ENCODE results near the gene DPH7.
"Not testable (repeated sequence)": the region's sequence is repeated elsewhere in the genome, so short reads cannot be mapped to it uniquely, and the experiment has no call there.

The DPH7 gene

GRCh38 chr9:137511126-137511525, 67.6 kb downstream of the DPH7 start:
- not testable (repeated sequence) for H3K27ac Mint-ChIP-seq, DNase-seq, ATAC-seq, H3K4me1 Mint-ChIP-seq, H3K27me3 Mint-ChIP-seq, H3K9me3 Mint-ChIP-seq, H3K4me3 Mint-ChIP-seq

GRCh38 chr9:137509198-137509597, 69.5 kb downstream of the DPH7 start:
- no peak overlapping the region for H3K4me3 Mint-ChIP-seq
- peaks cover 8% of the 10 kb centered on the region for H3K4me1 Mint-ChIP-seq
- no peaks in the 10 kb centered on the region for H3K27me3 Mint-ChIP-seq
- DNase-seq = no peak
- H3K9me3 Mint-ChIP-seq = no peaks in the 10 kb centered on the region
- H3K27ac Mint-ChIP-seq = no peak overlapping the region
- ATAC-seq = no peak

DNA sequence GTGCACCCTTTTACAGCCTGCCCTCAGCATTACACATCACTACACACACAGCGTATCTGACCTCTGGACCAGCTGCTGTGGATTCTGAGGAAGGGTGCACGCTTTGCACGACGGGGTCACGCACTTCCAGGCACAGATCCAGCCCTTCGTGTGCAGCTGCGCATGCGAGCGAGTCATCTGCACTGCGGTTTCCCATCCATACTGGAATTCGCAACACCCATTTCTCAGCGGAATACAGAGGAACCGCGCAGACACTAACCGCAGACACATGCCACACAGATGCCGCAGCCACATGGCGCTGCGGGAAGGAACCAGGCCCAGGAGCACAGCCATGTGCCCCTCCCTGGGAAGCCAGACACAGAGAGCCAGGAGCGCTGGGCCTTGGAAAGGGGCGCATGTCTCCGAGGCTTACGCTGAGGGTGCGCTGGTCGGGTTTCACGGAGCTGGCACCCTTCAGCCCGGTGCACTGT, 72.0 kb downstream of the DPH7 start:
- Mint-ChIP-seq H3K27me3 (no peaks in the 10 kb centered on the region), H3K4me3 (no peak overlapping the region), H3K4me1 (peaks cover 8% of the 10 kb centered on the region), H3K27ac (no peak overlapping the region), H3K9me3 (peaks cover 0 to 10% of the 10 kb centered on the region in 2 donors)
- ATAC-seq (no peak), DNase-seq (no peak)

GRCh38 chr9:137506274-137506673, 72.5 kb downstream of the DPH7 start:
- DNase-seq = no peak
- Mint-ChIP-seq H3K27me3 (no peaks in the 10 kb centered on the region), H3K4me1 (peaks cover 10% of the 10 kb centered on the region), H3K9me3 (peaks cover 0 to 12% of the 10 kb centered on the region in 2 donors), H3K27ac (peak overlapping the region in 1 of 2 donors; percentile 57), H3K4me3 (no peak overlapping the region)
- ATAC-seq = no peak

DNA sequence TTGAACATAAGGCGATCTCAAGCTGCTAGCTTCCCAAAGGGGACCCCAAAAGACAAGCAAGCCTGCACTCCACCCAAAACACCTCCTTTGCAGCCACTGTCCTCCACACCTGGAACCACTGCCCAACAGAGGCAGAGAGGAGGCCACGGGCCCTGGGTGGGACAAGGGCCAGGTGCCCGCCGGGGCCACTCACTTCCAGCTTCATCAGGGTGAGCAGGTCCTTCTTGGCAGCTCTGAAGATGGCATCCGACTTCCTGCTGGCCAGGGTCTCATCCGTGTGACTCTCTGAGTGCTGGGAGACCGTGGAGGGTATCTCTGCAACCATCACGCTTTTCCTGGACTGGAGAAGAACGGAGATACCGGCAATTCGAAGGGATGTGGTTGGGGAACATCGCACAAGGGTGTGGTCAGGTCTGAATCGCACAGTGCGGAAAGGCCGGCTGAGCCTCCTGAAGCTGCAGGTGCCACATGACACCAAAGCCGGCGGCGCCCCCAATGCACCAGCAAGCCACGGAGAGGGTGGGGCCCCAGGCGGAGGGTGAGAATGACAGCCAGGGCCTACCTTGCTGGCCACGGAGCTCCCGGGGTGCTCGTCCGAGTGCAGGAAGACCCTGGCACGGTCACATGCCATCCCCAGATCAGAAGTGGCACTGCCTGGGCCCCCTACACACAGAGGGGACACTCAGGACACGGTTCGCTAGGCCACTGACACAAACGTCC, 73.1 kb downstream of the DPH7 start:
- ATAC-seq = no peak
- H3K4me1 Mint-ChIP-seq = peaks cover 10% of the 10 kb centered on the region
- peaks cover 0 to 12% of the 10 kb centered on the region in 2 donors for H3K9me3 Mint-ChIP-seq
- no peak overlapping the region for H3K27ac Mint-ChIP-seq
- DNase-seq = no peak
- no peak overlapping the region for H3K4me3 Mint-ChIP-seq
- H3K27me3 Mint-ChIP-seq = no peaks in the 10 kb centered on the region

Data from stimulated activated naive CD8-positive, alpha-beta T cell treated with anti-CD3 and anti-CD28 coated beads, Interleukin-15, amount 100 ng/mL, for 72 hours (primary cell).